BE2C (cell line): Measurements from ENCODE around the gene RIPPLY3.
"Not testable (repeated sequence)": the region's sequence is repeated elsewhere in the genome, so short reads cannot be mapped to it uniquely, and the experiment has no call there.

ENCODE experiments used
- DNase-seq: peaks from one replicate; pipeline ENCODE4 v3.0.0-alpha.2; 2020
- H3K27me3 ChIP-seq: fragments of 250-450 bp; sonication (Bioruptor Pico); 2 replicates; pipeline ENCODE4 v1.5.1; 2020; ENCODE audit warnings: mild to moderate bottlenecking
- H3K36me3 ChIP-seq: fragments of 250-450 bp; sonication (Bioruptor Pico); 2 replicates; pipeline ENCODE4 v1.5.1; 2020; ENCODE audit warnings: mild to moderate bottlenecking
- H3K4me1 ChIP-seq: fragments of 250-450 bp; sonication (Bioruptor Pico); 2 replicates; pipeline ENCODE4 v1.5.1; 2020
- H3K4me3 ChIP-seq: 2 replicates; pipeline ENCODE4 v1.5.1; 2011; ENCODE audit warnings: low read depth, low read length
- H3K9me3 ChIP-seq: fragments of 250-450 bp; sonication (Bioruptor Pico); 2 replicates; pipeline ENCODE4 v1.5.1; 2020
- TF ChIP-seq, protein P1 (sequence below): IDR thresholded peaks from 2 replicates; pipeline ENCODE4 v1.5.1; 2012; ENCODE audit warnings: mild to moderate bottlenecking, low read depth, low read length

Gene RIPPLY3

GRCh38 chr21:37043818-37044217 is 37.3 kb downstream of the RIPPLY3 start:
- Histone ChIP-seq H3K9me3 (no peaks in the 10 kb centered on the region), H3K36me3 (no peaks in the 10 kb centered on the region), H3K4me1 (no peaks in the 10 kb centered on the region), H3K4me3 (no peak overlapping the region), H3K27me3 (no peaks in the 10 kb centered on the region)
- DNase-seq = no peak
- TF ChIP-seq, protein P1, sequence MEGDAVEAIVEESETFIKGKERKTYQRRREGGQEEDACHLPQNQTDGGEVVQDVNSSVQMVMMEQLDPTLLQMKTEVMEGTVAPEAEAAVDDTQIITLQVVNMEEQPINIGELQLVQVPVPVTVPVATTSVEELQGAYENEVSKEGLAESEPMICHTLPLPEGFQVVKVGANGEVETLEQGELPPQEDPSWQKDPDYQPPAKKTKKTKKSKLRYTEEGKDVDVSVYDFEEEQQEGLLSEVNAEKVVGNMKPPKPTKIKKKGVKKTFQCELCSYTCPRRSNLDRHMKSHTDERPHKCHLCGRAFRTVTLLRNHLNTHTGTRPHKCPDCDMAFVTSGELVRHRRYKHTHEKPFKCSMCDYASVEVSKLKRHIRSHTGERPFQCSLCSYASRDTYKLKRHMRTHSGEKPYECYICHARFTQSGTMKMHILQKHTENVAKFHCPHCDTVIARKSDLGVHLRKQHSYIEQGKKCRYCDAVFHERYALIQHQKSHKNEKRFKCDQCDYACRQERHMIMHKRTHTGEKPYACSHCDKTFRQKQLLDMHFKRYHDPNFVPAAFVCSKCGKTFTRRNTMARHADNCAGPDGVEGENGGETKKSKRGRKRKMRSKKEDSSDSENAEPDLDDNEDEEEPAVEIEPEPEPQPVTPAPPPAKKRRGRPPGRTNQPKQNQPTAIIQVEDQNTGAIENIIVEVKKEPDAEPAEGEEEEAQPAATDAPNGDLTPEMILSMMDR = no peak

- no peak overlapping the region for H3K4me3 ChIP-seq
- H3K9me3 ChIP-seq = no peaks in the 10 kb centered on the region
- no peaks in the 10 kb centered on the region for H3K27me3 ChIP-seq
- H3K36me3 ChIP-seq = no peaks in the 10 kb centered on the region
- no peak for DNase-seq
- TF ChIP-seq, protein P1 = no peak
- no peaks in the 10 kb centered on the region for H3K4me1 ChIP-seq
Measured at GRCh38 chr21:37044643-37045042, 38.1 kb downstream of the RIPPLY3 start.

DNA sequence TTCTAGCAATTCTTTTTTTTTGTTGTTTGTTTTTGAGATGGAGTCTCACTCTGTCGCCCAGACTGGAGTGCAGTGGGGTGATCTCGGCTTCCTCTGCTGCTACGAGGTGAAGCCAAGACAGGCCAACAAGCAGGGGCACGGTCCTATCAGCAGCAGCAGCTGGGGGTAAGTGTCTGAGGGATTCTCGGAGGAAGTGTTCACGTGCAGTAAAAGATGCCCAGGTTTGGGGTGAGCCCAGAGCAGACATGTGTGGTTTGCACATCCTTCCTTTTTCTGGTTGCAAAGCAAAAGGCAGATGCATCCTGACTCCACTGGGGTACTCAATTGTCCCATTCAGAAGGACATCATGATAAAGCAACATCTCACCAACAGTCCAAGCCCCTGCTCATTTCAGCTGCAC is 38.6 kb downstream of the RIPPLY3 start:
- no peak for DNase-seq
- no peaks in the 10 kb centered on the region for H3K27me3 ChIP-seq

GRCh38 chr21:37045556-37045955 is 39.1 kb downstream of the RIPPLY3 start:
- H3K4me3 ChIP-seq = no peak overlapping the region
- H3K36me3 ChIP-seq = no peaks in the 10 kb centered on the region
- no peaks in the 10 kb centered on the region for H3K9me3 ChIP-seq
- no peaks in the 10 kb centered on the region for H3K27me3 ChIP-seq
- TF ChIP-seq, protein P1 = no peak
- no peaks in the 10 kb centered on the region for H3K4me1 ChIP-seq
- no peak for DNase-seq

More for the DNA sequence above, 38.6 kb downstream of the RIPPLY3 start:
- Histone ChIP-seq H3K4me3 (no peak overlapping the region), H3K36me3 (no peaks in the 10 kb centered on the region), H3K9me3 (no peaks in the 10 kb centered on the region), H3K4me1 (no peaks in the 10 kb centered on the region)
- TF ChIP-seq, protein P1 = no peak

- TF ChIP-seq, protein P1 = no peak
- H3K27me3 ChIP-seq = no peaks in the 10 kb centered on the region
- no peak for DNase-seq
- no peak overlapping the region for H3K4me3 ChIP-seq
- no peaks in the 10 kb centered on the region for H3K9me3 ChIP-seq
- H3K36me3 ChIP-seq = no peaks in the 10 kb centered on the region
- H3K4me1 ChIP-seq = no peaks in the 10 kb centered on the region
Measured at GRCh38 chr21:37047079-37047478, 40.6 kb downstream of the RIPPLY3 start.

DNA sequence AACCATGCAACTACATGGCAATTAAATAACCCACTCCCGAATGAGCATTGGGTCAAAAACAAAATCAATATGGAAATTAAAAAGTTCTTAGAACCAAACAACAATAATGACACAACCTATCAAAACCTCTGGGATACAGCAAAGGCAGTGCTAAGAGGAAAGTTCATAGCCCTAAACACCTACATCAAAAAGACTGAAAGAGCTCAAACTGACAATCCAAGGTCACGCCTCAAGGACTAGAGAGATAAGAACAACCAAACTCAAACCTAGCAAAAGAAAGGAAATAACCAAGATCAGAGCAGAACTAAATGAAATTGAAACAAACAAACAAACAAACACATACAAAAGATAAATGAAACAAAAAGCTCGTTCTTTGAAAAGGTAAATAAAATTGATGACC is 43.2 kb downstream of the RIPPLY3 start:
- not testable (repeated sequence) for H3K27me3 ChIP-seq, H3K9me3 ChIP-seq, DNase-seq, H3K4me1 ChIP-seq, H3K36me3 ChIP-seq, H3K4me3 ChIP-seq
